BE2C (cell line): Measurements from ENCODE around the gene MRPL16.

ENCODE experiments used
- DNase-seq: peaks from one replicate; pipeline ENCODE4 v3.0.0-alpha.2; 2020
- H3K27me3 ChIP-seq: fragments of 250-450 bp; sonication (Bioruptor Pico); 2 replicates; pipeline ENCODE4 v1.5.1; 2020; ENCODE audit warnings: mild to moderate bottlenecking
- H3K36me3 ChIP-seq: fragments of 250-450 bp; sonication (Bioruptor Pico); 2 replicates; pipeline ENCODE4 v1.5.1; 2020; ENCODE audit warnings: mild to moderate bottlenecking
- H3K4me1 ChIP-seq: fragments of 250-450 bp; sonication (Bioruptor Pico); 2 replicates; pipeline ENCODE4 v1.5.1; 2020
- H3K4me3 ChIP-seq: 2 replicates; pipeline ENCODE4 v1.5.1; 2011; ENCODE audit warnings: low read depth, low read length
- H3K9me3 ChIP-seq: fragments of 250-450 bp; sonication (Bioruptor Pico); 2 replicates; pipeline ENCODE4 v1.5.1; 2020
- CTCF ChIP-seq: IDR thresholded peaks from 2 replicates; pipeline ENCODE4 v1.5.1; 2012; ENCODE audit warnings: mild to moderate bottlenecking, low read depth, low read length

Gene MRPL16

GRCh38 chr11:59761993-59762392, 48.6 kb downstream of the MRPL16 start:
- Histone ChIP-seq H3K27me3 (no peaks in the 10 kb centered on the region), H3K4me1 (no peaks in the 10 kb centered on the region), H3K4me3 (no peak overlapping the region), H3K36me3 (no peaks in the 10 kb centered on the region), H3K9me3 (no peaks in the 10 kb centered on the region)
- no peak for TF ChIP-seq CTCF
- DNase-seq, result no peak

GRCh38 chr11:59760771-59761170, 49.8 kb downstream of the MRPL16 start:
- TF ChIP-seq CTCF, result no peak
- no peaks in the 10 kb centered on the region for H3K9me3 ChIP-seq
- H3K27me3 ChIP-seq, result no peaks in the 10 kb centered on the region
- no peaks in the 10 kb centered on the region for H3K4me1 ChIP-seq
- no peak overlapping the region for H3K4me3 ChIP-seq
- no peak for DNase-seq
- H3K36me3 ChIP-seq, result no peaks in the 10 kb centered on the region

GRCh38 chr11:59759900-59760299, 50.7 kb downstream of the MRPL16 start:
- H3K27me3 ChIP-seq, result peaks cover 8% of the 10 kb centered on the region
- no peak for TF ChIP-seq CTCF
- DNase-seq, result no peak
- no peaks in the 10 kb centered on the region for H3K9me3 ChIP-seq
- no peak overlapping the region for H3K4me3 ChIP-seq
- H3K36me3 ChIP-seq, result no peaks in the 10 kb centered on the region
- no peaks in the 10 kb centered on the region for H3K4me1 ChIP-seq

- H3K9me3 ChIP-seq, result no peaks in the 10 kb centered on the region
- H3K36me3 ChIP-seq, result no peaks in the 10 kb centered on the region
- TF ChIP-seq CTCF, result no peak
- H3K27me3 ChIP-seq, result peaks cover 16% of the 10 kb centered on the region
- DNase-seq, result no peak
- no peak overlapping the region for H3K4me3 ChIP-seq
- H3K4me1 ChIP-seq, result no peaks in the 10 kb centered on the region
These were observed 52.1 kb downstream of the MRPL16 start for GRCh38 chr11:59758401-59759037.

- Histone ChIP-seq H3K9me3 (no peaks in the 10 kb centered on the region), H3K4me3 (no peak overlapping the region), H3K4me1 (no peaks in the 10 kb centered on the region), H3K36me3 (no peaks in the 10 kb centered on the region), H3K27me3 (peaks cover 16% of the 10 kb centered on the region)
- DNase-seq, result no peak
- TF ChIP-seq CTCF, result no peak
These were observed 53.7 kb downstream of the MRPL16 start for GRCh38 chr11:59756845-59757244.

GRCh38 chr11:59756558-59756840, 54.1 kb downstream of the MRPL16 start:
- no peaks in the 10 kb centered on the region for H3K36me3 ChIP-seq
- DNase-seq, result no peak
- no peaks in the 10 kb centered on the region for H3K9me3 ChIP-seq
- no peak overlapping the region for H3K4me3 ChIP-seq
- H3K4me1 ChIP-seq, result no peaks in the 10 kb centered on the region
- TF ChIP-seq CTCF, result no peak
- peaks cover 16% of the 10 kb centered on the region for H3K27me3 ChIP-seq
